Activated B cell treated with CpG ODN at 0.5 μM for 24 hours (primary cell): Measurements from ENCODE around the gene SDHAF2. TPM values are rescaled to one million over a fixed set of nuclear protein-coding genes. Genes with fewer than 3 reads are reported as not detected.

Experiments
- ATAC-seq: fragments of 200-7000 bp; cut with Tn5 transposase; one replicate; pipeline ENCODE4 v1.10.0; 2021; ENCODE audit warnings: low read depth, mild to moderate bottlenecking, moderate library complexity
- CTCF ChIA-PET: fragments of 350-600 bp; sonication (Branson Sonifier 250); formaldehyde crosslinking; loops from one replicate; lab custom pipeline; 2021; ENCODE audit warnings: antibody characterized with exemption; lab: Charles Lee
- POLR2A ChIA-PET: fragments of 350-600 bp; sonication (Branson Sonifier 250); formaldehyde crosslinking; loops from one replicate; lab custom pipeline; 2021; ENCODE audit warnings: antibody characterized with exemption; lab: Charles Lee
- DNase-seq: peaks from one replicate; pipeline ENCODE4 v3.0.0; 2022
- H3K27ac Mint-ChIP-seq: one replicate; pipeline ENCODE4 v1.8.0; 2020; ENCODE audit warnings: mixed read lengths
- H3K27me3 Mint-ChIP-seq: one replicate; pipeline ENCODE4 v1.8.0; 2021; ENCODE audit warnings: mixed read lengths
- H3K36me3 Mint-ChIP-seq: one replicate; pipeline ENCODE4 v1.8.0; 2021; ENCODE audit warnings: low read depth, mixed read lengths
- H3K4me1 Mint-ChIP-seq: one replicate; pipeline ENCODE4 v1.8.0; 2021; ENCODE audit warnings: mixed read lengths
- H3K4me3 Mint-ChIP-seq: one replicate; pipeline ENCODE4 v1.8.0; 2020; ENCODE audit warnings: mild to moderate bottlenecking, mixed read lengths
- H3K9me3 Mint-ChIP-seq: one replicate; pipeline ENCODE4 v1.8.0; 2020; ENCODE audit warnings: mixed read lengths
- CTCF ChIP-seq: fragments of 200-600 bp; IDR thresholded peaks from one replicate; pipeline ENCODE4 v1.8.0; 2022; ENCODE audit warnings: antibody characterized with exemption, mild to moderate bottlenecking
- intact Hi-C: fragments of 100-400 bp; cut with micrococcal nuclease; formaldehyde crosslinking; loops from one replicate; pipeline ENCODE4 v1.15.1; 2024
- total RNA-seq: library from RNA; stranded (reverse); gene quantifications from 2 replicates; pipeline ENCODE4 v1.2.3, GENCODE V29; 2022

Gene SDHAF2
- total RNA-seq, 1 donor from 2014 or later = 51.0 TPM

- H3K9me3 Mint-ChIP-seq = no peaks in the 10 kb centered on the region
- H3K27me3 Mint-ChIP-seq = peaks cover 4% of the 10 kb centered on the region
- H3K4me1 Mint-ChIP-seq = no peaks in the 10 kb centered on the region
- no peak for TF ChIP-seq CTCF
- DNase-seq = no peak
- H3K36me3 Mint-ChIP-seq = peaks cover 5% of the 10 kb centered on the region
- no peak overlapping the region for H3K4me3 Mint-ChIP-seq
- ChIA-PET CTCF (interaction anchor here (1.1 kb wide), 1 partner anchor 12 kb away, joined by 3 read pairs; no protein-coding TSS in a partner anchor), POLR2A (interaction anchor here (0.6 kb wide), 1 partner anchor 625 kb away, joined by 3 read pairs; no protein-coding TSS in a partner anchor)
- H3K27ac Mint-ChIP-seq = no peak overlapping the region
- intact Hi-C loops = no loop called here
- ATAC-seq = peak; percentile 28
Measured at GRCh38 chr11:61482513-61482912, 52.6 kb downstream of the SDHAF2 start.

- no peak overlapping the region for H3K4me3 Mint-ChIP-seq
- intact Hi-C loops = no loop called here
- peaks cover 5% of the 10 kb centered on the region for H3K36me3 Mint-ChIP-seq
- H3K27me3 Mint-ChIP-seq = peaks cover 1% of the 10 kb centered on the region
- ATAC-seq (no peak), DNase-seq (no peak)
- no peak for TF ChIP-seq CTCF
- POLR2A ChIA-PET = no interaction called here
- H3K4me1 Mint-ChIP-seq = peaks cover 2% of the 10 kb centered on the region
- CTCF ChIA-PET = no interaction called here
- H3K27ac Mint-ChIP-seq = no peak overlapping the region
- no peaks in the 10 kb centered on the region for H3K9me3 Mint-ChIP-seq
Measured at GRCh38 chr11:61484541-61484940, 54.6 kb downstream of the SDHAF2 start.

- Mint-ChIP-seq H3K27ac (no peak overlapping the region), H3K36me3 (peaks cover 5% of the 10 kb centered on the region), H3K9me3 (no peaks in the 10 kb centered on the region), H3K27me3 (peaks cover 1% of the 10 kb centered on the region), H3K4me3 (no peak overlapping the region), H3K4me1 (peaks cover 2% of the 10 kb centered on the region)
- intact Hi-C loops = no loop called here
- ATAC-seq = no peak
- TF ChIP-seq CTCF = no peak
- ChIA-PET POLR2A (no interaction called here), CTCF (no interaction called here)
- no peak for DNase-seq
Measured at GRCh38 chr11:61485080-61485479, 55.2 kb downstream of the SDHAF2 start.

GRCh38 chr11:61486011-61486620 lies 56.2 kb downstream of the SDHAF2 start:
- Mint-ChIP-seq H3K27ac (no peak overlapping the region), H3K4me1 (peaks cover 2% of the 10 kb centered on the region), H3K36me3 (peaks cover 5% of the 10 kb centered on the region), H3K9me3 (no peaks in the 10 kb centered on the region), H3K27me3 (peaks cover 5% of the 10 kb centered on the region), H3K4me3 (no peak overlapping the region)
- DNase-seq (no peak), ATAC-seq (no peak)
- intact Hi-C loops = no loop called here
- POLR2A ChIA-PET = no interaction called here
- CTCF ChIA-PET = no interaction called here
- TF ChIP-seq CTCF = no peak

GRCh38 chr11:61486779-61487178 lies 56.9 kb downstream of the SDHAF2 start:
- Mint-ChIP-seq H3K27ac (no peak overlapping the region), H3K4me1 (peaks cover 2% of the 10 kb centered on the region), H3K27me3 (peaks cover 5% of the 10 kb centered on the region), H3K36me3 (peaks cover 5% of the 10 kb centered on the region), H3K4me3 (no peak overlapping the region), H3K9me3 (no peaks in the 10 kb centered on the region)
- ATAC-seq = no peak
- intact Hi-C loops = no loop called here
- POLR2A ChIA-PET = no interaction called here
- CTCF ChIA-PET = interaction anchor here (0.7 kb wide), 1 partner anchor 12 kb away, joined by 3 read pairs; no protein-coding TSS in a partner anchor
- DNase-seq = no peak
- TF ChIP-seq CTCF = no peak
